BE2C (cell line): ENCODE data around the gene LEP.
"Not testable (repeated sequence)": the region's sequence is repeated elsewhere in the genome, so short reads cannot be mapped to it uniquely, and the experiment has no call there.

ENCODE experiments used
- DNase-seq: peaks from one replicate; pipeline ENCODE4 v3.0.0-alpha.2; 2020
- H3K27me3 ChIP-seq: fragments of 250-450 bp; sonication (Bioruptor Pico); 2 replicates; pipeline ENCODE4 v1.5.1; 2020; ENCODE audit warnings: mild to moderate bottlenecking
- H3K36me3 ChIP-seq: fragments of 250-450 bp; sonication (Bioruptor Pico); 2 replicates; pipeline ENCODE4 v1.5.1; 2020; ENCODE audit warnings: mild to moderate bottlenecking
- H3K4me1 ChIP-seq: fragments of 250-450 bp; sonication (Bioruptor Pico); 2 replicates; pipeline ENCODE4 v1.5.1; 2020
- H3K4me3 ChIP-seq: 2 replicates; pipeline ENCODE4 v1.5.1; 2011; ENCODE audit warnings: low read depth, low read length
- H3K9me3 ChIP-seq: fragments of 250-450 bp; sonication (Bioruptor Pico); 2 replicates; pipeline ENCODE4 v1.5.1; 2020
- TF ChIP-seq, protein P1 (sequence below): IDR thresholded peaks from 2 replicates; pipeline ENCODE4 v1.5.1; 2012; ENCODE audit warnings: mild to moderate bottlenecking, low read depth, low read length

LEP gene

DNA sequence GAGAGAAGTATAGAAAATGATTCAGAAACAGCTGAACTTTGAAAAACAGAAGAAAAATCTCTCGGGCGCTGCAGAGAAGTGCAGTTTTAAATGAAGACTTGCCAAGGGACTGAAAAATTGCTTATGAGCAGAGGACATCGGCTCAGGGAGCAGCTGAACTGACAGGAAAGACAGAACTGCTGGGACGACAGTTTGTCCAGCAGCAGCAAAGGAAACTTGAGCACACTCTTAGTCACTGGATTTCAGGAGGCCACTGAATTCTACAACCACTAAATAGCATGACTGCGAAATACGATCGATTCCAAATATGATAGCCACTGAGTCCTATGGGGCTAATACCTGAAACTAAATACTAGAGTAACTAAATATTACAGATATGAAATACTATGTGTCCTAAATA, 43.0 kb downstream of the LEP start:
- no peak for DNase-seq
- no peak overlapping the region for H3K4me3 ChIP-seq
- H3K4me1 ChIP-seq = peaks cover 7% of the 10 kb centered on the region
- no peaks in the 10 kb centered on the region for H3K27me3 ChIP-seq
- TF ChIP-seq, protein P1, sequence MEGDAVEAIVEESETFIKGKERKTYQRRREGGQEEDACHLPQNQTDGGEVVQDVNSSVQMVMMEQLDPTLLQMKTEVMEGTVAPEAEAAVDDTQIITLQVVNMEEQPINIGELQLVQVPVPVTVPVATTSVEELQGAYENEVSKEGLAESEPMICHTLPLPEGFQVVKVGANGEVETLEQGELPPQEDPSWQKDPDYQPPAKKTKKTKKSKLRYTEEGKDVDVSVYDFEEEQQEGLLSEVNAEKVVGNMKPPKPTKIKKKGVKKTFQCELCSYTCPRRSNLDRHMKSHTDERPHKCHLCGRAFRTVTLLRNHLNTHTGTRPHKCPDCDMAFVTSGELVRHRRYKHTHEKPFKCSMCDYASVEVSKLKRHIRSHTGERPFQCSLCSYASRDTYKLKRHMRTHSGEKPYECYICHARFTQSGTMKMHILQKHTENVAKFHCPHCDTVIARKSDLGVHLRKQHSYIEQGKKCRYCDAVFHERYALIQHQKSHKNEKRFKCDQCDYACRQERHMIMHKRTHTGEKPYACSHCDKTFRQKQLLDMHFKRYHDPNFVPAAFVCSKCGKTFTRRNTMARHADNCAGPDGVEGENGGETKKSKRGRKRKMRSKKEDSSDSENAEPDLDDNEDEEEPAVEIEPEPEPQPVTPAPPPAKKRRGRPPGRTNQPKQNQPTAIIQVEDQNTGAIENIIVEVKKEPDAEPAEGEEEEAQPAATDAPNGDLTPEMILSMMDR = no peak
- no peaks in the 10 kb centered on the region for H3K9me3 ChIP-seq
- no peaks in the 10 kb centered on the region; the same call in 1 of the 2 replicates for H3K36me3 ChIP-seq

DNA sequence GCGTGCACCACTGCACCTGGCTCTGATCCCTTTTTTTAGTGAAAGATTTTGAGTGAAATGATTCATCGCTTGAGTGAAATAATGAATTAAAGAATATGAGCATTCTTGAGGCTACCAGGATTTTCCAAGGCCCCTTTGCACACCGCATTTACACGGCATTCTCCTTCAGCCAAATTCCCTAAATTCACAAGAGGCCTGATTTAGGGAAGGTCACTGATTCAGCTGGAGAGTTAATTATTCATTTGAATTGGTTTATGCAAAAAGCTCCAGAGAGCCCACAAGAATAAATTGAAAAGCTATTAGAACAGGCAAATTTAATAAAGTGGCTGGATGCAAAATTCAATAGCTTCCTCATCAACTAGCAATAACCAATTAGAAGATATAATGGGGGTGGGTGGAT, 46.5 kb downstream of the LEP start:
- peaks cover 5% of the 10 kb centered on the region; the same call in 1 of the 2 replicates for H3K36me3 ChIP-seq
- TF ChIP-seq, protein P1 = no peak
- no peaks in the 10 kb centered on the region; the same call in 1 of the 2 replicates for H3K9me3 ChIP-seq
- H3K4me1 ChIP-seq = peaks cover 7% of the 10 kb centered on the region
- no peak overlapping the region for H3K4me3 ChIP-seq
- no peak for DNase-seq
- H3K27me3 ChIP-seq = no peaks in the 10 kb centered on the region

DNA sequence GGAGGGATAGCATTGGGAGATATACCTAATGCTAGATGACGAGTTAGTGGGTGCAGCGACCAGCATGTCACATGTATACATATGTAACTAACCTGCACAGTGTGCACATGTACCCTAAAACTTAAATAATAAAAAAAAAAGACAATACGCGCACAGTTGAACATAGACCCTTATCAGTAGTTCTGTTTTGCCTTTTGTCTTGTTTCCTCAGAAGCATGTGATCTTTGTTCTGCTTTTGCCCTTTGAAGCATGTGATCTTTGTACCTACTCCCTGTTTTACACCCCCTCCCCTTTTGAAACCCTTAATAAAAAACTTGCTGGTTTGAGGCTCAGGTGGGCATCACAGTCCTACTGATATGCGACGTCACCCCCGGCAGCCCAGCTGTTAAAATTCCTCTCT, 56.9 kb downstream of the LEP start:
- not testable (repeated sequence) for H3K36me3 ChIP-seq, H3K27me3 ChIP-seq, DNase-seq, H3K4me3 ChIP-seq, H3K9me3 ChIP-seq, H3K4me1 ChIP-seq

GRCh38 chr7:128299109-128299607, 58.1 kb downstream of the LEP start:
- DNase-seq = no peak
- TF ChIP-seq, protein P1 = no peak
- no peaks in the 10 kb centered on the region for H3K27me3 ChIP-seq
- H3K36me3 ChIP-seq = peaks cover 9% of the 10 kb centered on the region
- no peak overlapping the region for H3K4me3 ChIP-seq
- H3K9me3 ChIP-seq = no peaks in the 10 kb centered on the region
- H3K4me1 ChIP-seq = peaks cover 5% of the 10 kb centered on the region

DNA sequence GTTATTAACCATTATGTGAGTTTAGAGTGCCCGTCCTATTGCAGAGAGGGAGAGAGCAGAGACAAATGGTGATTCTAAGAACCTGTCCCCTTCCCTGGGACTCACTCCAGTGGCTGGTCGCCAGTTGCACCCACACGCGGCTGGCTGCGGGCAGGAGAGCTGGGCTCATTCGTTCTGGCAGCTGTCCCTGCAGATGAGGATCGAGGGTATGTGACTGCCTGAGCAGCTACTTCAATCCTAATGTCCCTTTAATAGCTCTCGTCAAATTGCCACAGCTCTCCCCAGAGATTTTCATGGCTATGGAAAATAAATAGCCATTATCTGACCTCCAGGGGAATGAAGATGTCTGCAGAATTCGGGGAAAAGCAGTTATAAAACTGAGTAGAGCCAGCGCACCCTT, 61.1 kb downstream of the LEP start:
- peaks cover 28% of the 10 kb centered on the region for H3K36me3 ChIP-seq
- no peak overlapping the region for H3K4me3 ChIP-seq
- H3K27me3 ChIP-seq = no peaks in the 10 kb centered on the region
- peak; percentile 68 for DNase-seq
- H3K9me3 ChIP-seq = no peaks in the 10 kb centered on the region
- peaks cover 5% of the 10 kb centered on the region for H3K4me1 ChIP-seq
- TF ChIP-seq, protein P1 = no peak

GRCh38 chr7:128303133-128303532, 62.1 kb downstream of the LEP start:
- no peaks in the 10 kb centered on the region for H3K27me3 ChIP-seq
- peaks cover 38% of the 10 kb centered on the region for H3K36me3 ChIP-seq
- no peak overlapping the region for H3K4me3 ChIP-seq
- H3K9me3 ChIP-seq = no peaks in the 10 kb centered on the region
- H3K4me1 ChIP-seq = peaks cover 5% of the 10 kb centered on the region
- no peak for DNase-seq
- TF ChIP-seq, protein P1 = no peak

DNA sequence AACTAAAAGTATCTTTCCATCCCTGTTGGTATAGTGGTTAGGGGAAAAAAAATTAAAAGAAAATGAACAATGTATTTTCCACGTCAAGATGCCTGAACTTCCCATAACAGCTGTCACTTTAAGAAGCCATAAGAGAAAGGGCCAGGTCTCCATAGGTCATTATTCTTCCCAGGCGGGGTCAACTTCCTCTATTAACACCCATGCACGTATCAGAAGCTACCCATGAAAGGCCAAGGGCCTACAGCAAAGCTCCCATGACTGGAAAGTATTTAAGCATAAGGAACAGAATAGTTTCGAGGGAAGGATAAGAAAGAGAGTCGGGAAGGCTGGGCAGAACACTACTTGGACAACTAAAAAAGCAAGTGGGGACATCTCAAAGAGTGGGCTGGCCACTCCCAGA, 62.6 kb downstream of the LEP start:
- no peak for DNase-seq
- Histone ChIP-seq H3K4me1 (peaks cover 5% of the 10 kb centered on the region), H3K9me3 (no peaks in the 10 kb centered on the region), H3K4me3 (no peak overlapping the region), H3K27me3 (no peaks in the 10 kb centered on the region), H3K36me3 (peaks cover 43% of the 10 kb centered on the region)
- TF ChIP-seq, protein P1 = no peak
